Activated naive CD8-positive, alpha-beta T cell treated with anti-CD3 and anti-CD28 coated beads for 36 hours (primary cell): ENCODE measurements around the gene SPCS2. TPM values are rescaled to one million over a fixed set of nuclear protein-coding genes. Genes with fewer than 3 reads are reported as not detected.
A peak's percentile ranks its signal among the peaks of the same experiment; 100 is the strongest.
"Not testable (repeated sequence)": the region's sequence is repeated elsewhere in the genome, so short reads cannot be mapped to it uniquely, and the experiment has no call there.

Experiments
- DNase-seq: peaks from one replicate; pipeline ENCODE4 v3.0.0; 2021
- H3K27ac Mint-ChIP-seq: one replicate; pipeline ENCODE4 v1.8.0; 2022; ENCODE audit warnings: mild to moderate bottlenecking, moderate library complexity, mixed read lengths
- H3K27me3 Mint-ChIP-seq: one replicate; pipeline ENCODE4 v1.8.0; 2022; ENCODE audit warnings: mild to moderate bottlenecking, mixed read lengths
- H3K36me3 Mint-ChIP-seq: one replicate; pipeline ENCODE4 v1.8.0; 2021; ENCODE audit warnings: mild to moderate bottlenecking, mixed read lengths
- H3K4me1 Mint-ChIP-seq: one replicate; pipeline ENCODE4 v1.8.0; 2021; ENCODE audit warnings: mixed read lengths
- H3K4me3 Mint-ChIP-seq: one replicate; pipeline ENCODE4 v1.8.0; 2022; ENCODE audit warnings: mild to moderate bottlenecking, moderate library complexity, mixed read lengths
- H3K9me3 Mint-ChIP-seq: one replicate; pipeline ENCODE4 v1.8.0; 2022; ENCODE audit warnings: mixed read lengths
- total RNA-seq, 2 experiments: library from RNA; stranded (reverse); gene quantifications; one replicate each; pipeline ENCODE4 v1.2.3, GENCODE V29; 2021

SPCS2 gene
- total RNA-seq, 2 experiments from 2014 or later, result 137 to 139 TPM

GRCh38 chr11:74936087-74936486 is 13.0 kb upstream of the SPCS2 start:
- H3K4me1 Mint-ChIP-seq, result peaks cover 15% of the 10 kb centered on the region
- no peak overlapping the region for H3K27ac Mint-ChIP-seq
- H3K9me3 Mint-ChIP-seq, result no peaks in the 10 kb centered on the region
- DNase-seq, result no peak
- H3K27me3 Mint-ChIP-seq, result no peaks in the 10 kb centered on the region
- peaks cover 29% of the 10 kb centered on the region for H3K36me3 Mint-ChIP-seq
- H3K4me3 Mint-ChIP-seq, result no peak overlapping the region

GRCh38 chr11:74936976-74937375 is 12.1 kb upstream of the SPCS2 start:
- H3K36me3 Mint-ChIP-seq, result peaks cover 35% of the 10 kb centered on the region
- no peaks in the 10 kb centered on the region for H3K9me3 Mint-ChIP-seq
- no peak overlapping the region for H3K27ac Mint-ChIP-seq
- DNase-seq, result no peak
- no peaks in the 10 kb centered on the region for H3K27me3 Mint-ChIP-seq
- H3K4me1 Mint-ChIP-seq, result peaks cover 17% of the 10 kb centered on the region
- no peak overlapping the region for H3K4me3 Mint-ChIP-seq

GRCh38 chr11:74937696-74938475 is 11.2 kb upstream of the SPCS2 start:
- Mint-ChIP-seq H3K27ac (no peak overlapping the region), H3K27me3 (no peaks in the 10 kb centered on the region)

GRCh38 chr11:74941492-74941891 is 7.6 kb upstream of the SPCS2 start:
- Mint-ChIP-seq H3K9me3 (no peaks in the 10 kb centered on the region), H3K4me1 (peaks cover 36% of the 10 kb centered on the region), H3K27ac (no peak overlapping the region), H3K4me3 (no peak overlapping the region), H3K36me3 (peaks cover 41% of the 10 kb centered on the region), H3K27me3 (no peaks in the 10 kb centered on the region)
- DNase-seq, result no peak

More at GRCh38 chr11:74937696-74938475, 11.2 kb upstream of the SPCS2 start:
- H3K4me3 Mint-ChIP-seq, result no peak overlapping the region
- H3K36me3 Mint-ChIP-seq, result peaks cover 32% of the 10 kb centered on the region
- H3K4me1 Mint-ChIP-seq, result peaks cover 18% of the 10 kb centered on the region
- DNase-seq, result no peak
- no peaks in the 10 kb centered on the region for H3K9me3 Mint-ChIP-seq

GRCh38 chr11:74942073-74942759 is 6.8 kb upstream of the SPCS2 start:
- H3K27ac Mint-ChIP-seq, result no peak overlapping the region
- DNase-seq, result no peak
- H3K36me3 Mint-ChIP-seq, result peaks cover 40% of the 10 kb centered on the region
- H3K4me1 Mint-ChIP-seq, result peaks cover 39% of the 10 kb centered on the region
- H3K9me3 Mint-ChIP-seq, result no peaks in the 10 kb centered on the region
- no peaks in the 10 kb centered on the region for H3K27me3 Mint-ChIP-seq
- no peak overlapping the region for H3K4me3 Mint-ChIP-seq

GRCh38 chr11:74948546-74948897 is 544 bp upstream of the SPCS2 start:
- H3K4me1 Mint-ChIP-seq, result peaks cover 50% of the 10 kb centered on the region
- H3K27me3 Mint-ChIP-seq, result no peaks in the 10 kb centered on the region
- peak overlapping the region; percentile 97 for H3K27ac Mint-ChIP-seq
- no peak for DNase-seq
- H3K9me3 Mint-ChIP-seq, result no peaks in the 10 kb centered on the region
- peak overlapping the region; percentile 99 for H3K4me3 Mint-ChIP-seq
- peaks cover 42% of the 10 kb centered on the region for H3K36me3 Mint-ChIP-seq

- no peak for DNase-seq
- H3K4me1 Mint-ChIP-seq, result peaks cover 47% of the 10 kb centered on the region
Measured at GRCh38 chr11:74949753-74950137, 679 bp downstream of the SPCS2 start.

GRCh38 chr11:74950374-74950969 is 1.4 kb downstream of the SPCS2 start:
- Mint-ChIP-seq H3K27me3 (no peaks in the 10 kb centered on the region), H3K9me3 (no peaks in the 10 kb centered on the region), H3K27ac (peak overlapping the region; percentile 97), H3K4me1 (peaks cover 48% of the 10 kb centered on the region), H3K4me3 (peak overlapping the region; percentile 99), H3K36me3 (peaks cover 37% of the 10 kb centered on the region)
- no peak for DNase-seq

More at GRCh38 chr11:74949753-74950137, 679 bp downstream of the SPCS2 start:
- H3K27ac Mint-ChIP-seq, result peak overlapping the region; percentile 97
- no peaks in the 10 kb centered on the region for H3K9me3 Mint-ChIP-seq
- peaks cover 38% of the 10 kb centered on the region for H3K36me3 Mint-ChIP-seq
- peak overlapping the region; percentile 99 for H3K4me3 Mint-ChIP-seq
- H3K27me3 Mint-ChIP-seq, result no peaks in the 10 kb centered on the region

- Mint-ChIP-seq H3K36me3 (peaks cover 35% of the 10 kb centered on the region), H3K4me3 (peak overlapping the region; percentile 99), H3K27ac (peak overlapping the region; percentile 11), H3K4me1 (peaks cover 50% of the 10 kb centered on the region), H3K27me3 (no peaks in the 10 kb centered on the region), H3K9me3 (no peaks in the 10 kb centered on the region)
- DNase-seq, result no peak
Measured at GRCh38 chr11:74951226-74951625, 2.2 kb downstream of the SPCS2 start.

- no peak overlapping the region for H3K27ac Mint-ChIP-seq
- peaks cover 31% of the 10 kb centered on the region for H3K36me3 Mint-ChIP-seq
- no peaks in the 10 kb centered on the region for H3K27me3 Mint-ChIP-seq
- H3K9me3 Mint-ChIP-seq, result no peaks in the 10 kb centered on the region
- H3K4me3 Mint-ChIP-seq, result no peak overlapping the region
- H3K4me1 Mint-ChIP-seq, result peaks cover 57% of the 10 kb centered on the region
- DNase-seq, result no peak
Measured at GRCh38 chr11:74952752-74953151, 3.7 kb downstream of the SPCS2 start.

- Mint-ChIP-seq H3K4me3 (no peak overlapping the region), H3K36me3 (peaks cover 31% of the 10 kb centered on the region), H3K9me3 (no peaks in the 10 kb centered on the region), H3K27me3 (no peaks in the 10 kb centered on the region), H3K27ac (no peak overlapping the region), H3K4me1 (peaks cover 56% of the 10 kb centered on the region)
- no peak for DNase-seq
Measured at GRCh38 chr11:74953451-74953850, 4.4 kb downstream of the SPCS2 start.

- Mint-ChIP-seq H3K9me3 (no peaks in the 10 kb centered on the region), H3K4me1 (peaks cover 58% of the 10 kb centered on the region), H3K27ac (no peak overlapping the region), H3K27me3 (no peaks in the 10 kb centered on the region), H3K4me3 (no peak overlapping the region), H3K36me3 (peaks cover 29% of the 10 kb centered on the region)
- no peak for DNase-seq
Measured at GRCh38 chr11:74954199-74954598, 5.1 kb downstream of the SPCS2 start.

- no peak overlapping the region for H3K4me3 Mint-ChIP-seq
- H3K36me3 Mint-ChIP-seq, result peaks cover 20% of the 10 kb centered on the region
- H3K27me3 Mint-ChIP-seq, result no peaks in the 10 kb centered on the region
- H3K27ac Mint-ChIP-seq, result no peak overlapping the region
- no peaks in the 10 kb centered on the region for H3K9me3 Mint-ChIP-seq
- peaks cover 48% of the 10 kb centered on the region for H3K4me1 Mint-ChIP-seq
- no peak for DNase-seq
Measured at GRCh38 chr11:74956397-74957015, 7.4 kb downstream of the SPCS2 start.

GRCh38 chr11:74957937-74958629 is 9.0 kb downstream of the SPCS2 start:
- Mint-ChIP-seq H3K27me3 (no peaks in the 10 kb centered on the region), H3K36me3 (peaks cover 24% of the 10 kb centered on the region), H3K4me3 (no peak overlapping the region), H3K27ac (no peak overlapping the region), H3K9me3 (no peaks in the 10 kb centered on the region), H3K4me1 (peaks cover 54% of the 10 kb centered on the region)
- DNase-seq, result no peak

GRCh38 chr11:74960128-74960527 is 11.1 kb downstream of the SPCS2 start:
- not testable (repeated sequence) for H3K27ac Mint-ChIP-seq, H3K4me3 Mint-ChIP-seq, H3K27me3 Mint-ChIP-seq, DNase-seq, H3K9me3 Mint-ChIP-seq
- peaks cover 49% of the 10 kb centered on the region for H3K4me1 Mint-ChIP-seq
- H3K36me3 Mint-ChIP-seq, result peaks cover 23% of the 10 kb centered on the region
